WERI-Rb-1 (cell line): ENCODE results near the gene MAPK14.

Source experiments
- DNase-seq: peaks from one replicate; pipeline ENCODE4 v3.0.0-alpha.2; 2020
- H3K27ac ChIP-seq: fragments of 250-450 bp; sonication (Bioruptor Pico); 2 replicates; pipeline ENCODE4 v1.5.1; 2020; ENCODE audit warnings: mild to moderate bottlenecking, moderate library complexity
- H3K27me3 ChIP-seq: fragments of 250-450 bp; sonication (Bioruptor Pico); 2 replicates; pipeline ENCODE4 v1.5.1; 2021; ENCODE audit warnings: mild to moderate bottlenecking, low read depth, moderate library complexity; ENCODE audit not compliant: insufficient read depth, severe bottlenecking
- H3K36me3 ChIP-seq: fragments of 250-450 bp; sonication (Bioruptor Pico); 2 replicates; pipeline ENCODE4 v1.5.1; 2020; ENCODE audit warnings: mild to moderate bottlenecking, moderate library complexity
- H3K4me3 ChIP-seq: 2 replicates; pipeline ENCODE4 v1.5.1; 2011; ENCODE audit warnings: low read depth, mild to moderate bottlenecking, control low read depth, low read length
- H3K9me3 ChIP-seq: fragments of 250-450 bp; sonication (Bioruptor Pico); 2 replicates; pipeline ENCODE4 v1.5.1; 2021; ENCODE audit warnings: mild to moderate bottlenecking, moderate library complexity; ENCODE audit not compliant: severe bottlenecking
- TF ChIP-seq, protein P1 (sequence below): IDR thresholded peaks from 2 replicates; pipeline ENCODE4 v1.5.1; 2011; ENCODE audit warnings: low read depth, mild to moderate bottlenecking, control low read depth, inconsistent platforms, low read length

Gene MAPK14

DNA sequence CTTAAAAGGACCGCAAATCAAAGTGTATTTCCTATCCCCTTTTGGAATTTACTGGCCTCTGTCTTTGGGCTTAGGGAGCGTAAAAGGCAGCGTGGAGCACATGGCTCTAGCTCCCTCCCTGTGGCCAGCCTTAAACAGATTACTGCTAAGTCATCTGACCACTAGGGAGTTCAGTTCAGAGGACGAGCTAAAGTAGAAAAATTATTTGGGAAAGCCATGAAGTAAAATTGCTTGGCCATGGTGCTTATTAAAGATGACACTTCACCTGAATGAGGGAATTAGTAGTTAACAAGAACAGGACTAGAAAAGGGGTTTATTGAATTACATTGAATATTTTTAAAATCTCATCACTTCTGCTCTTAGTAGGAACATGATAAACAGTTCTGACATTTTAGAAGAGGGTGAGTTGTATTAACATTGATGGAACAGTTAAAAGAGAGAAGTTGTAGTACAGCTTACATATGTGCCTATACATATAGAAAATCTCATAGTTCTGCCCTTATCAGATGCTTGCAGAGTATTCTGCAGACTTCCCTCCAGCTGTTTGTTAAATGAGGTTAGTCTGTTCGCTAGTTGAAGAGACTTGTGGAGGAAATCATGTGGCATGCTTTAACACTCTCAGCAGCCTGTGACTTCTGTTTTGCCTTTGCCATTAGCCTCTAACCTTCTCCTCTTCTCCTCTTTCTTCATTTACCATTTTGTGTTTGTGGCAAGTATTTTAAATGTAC lies 71.5 kb downstream of the MAPK14 start:
- H3K4me3 ChIP-seq, result no peak overlapping the region
- peaks cover 2% of the 10 kb centered on the region for H3K9me3 ChIP-seq
- DNase-seq, result peak; percentile 78
- no peaks in the 10 kb centered on the region for H3K27me3 ChIP-seq
- H3K27ac ChIP-seq, result peak overlapping the region; percentile 45
- TF ChIP-seq, protein P1, sequence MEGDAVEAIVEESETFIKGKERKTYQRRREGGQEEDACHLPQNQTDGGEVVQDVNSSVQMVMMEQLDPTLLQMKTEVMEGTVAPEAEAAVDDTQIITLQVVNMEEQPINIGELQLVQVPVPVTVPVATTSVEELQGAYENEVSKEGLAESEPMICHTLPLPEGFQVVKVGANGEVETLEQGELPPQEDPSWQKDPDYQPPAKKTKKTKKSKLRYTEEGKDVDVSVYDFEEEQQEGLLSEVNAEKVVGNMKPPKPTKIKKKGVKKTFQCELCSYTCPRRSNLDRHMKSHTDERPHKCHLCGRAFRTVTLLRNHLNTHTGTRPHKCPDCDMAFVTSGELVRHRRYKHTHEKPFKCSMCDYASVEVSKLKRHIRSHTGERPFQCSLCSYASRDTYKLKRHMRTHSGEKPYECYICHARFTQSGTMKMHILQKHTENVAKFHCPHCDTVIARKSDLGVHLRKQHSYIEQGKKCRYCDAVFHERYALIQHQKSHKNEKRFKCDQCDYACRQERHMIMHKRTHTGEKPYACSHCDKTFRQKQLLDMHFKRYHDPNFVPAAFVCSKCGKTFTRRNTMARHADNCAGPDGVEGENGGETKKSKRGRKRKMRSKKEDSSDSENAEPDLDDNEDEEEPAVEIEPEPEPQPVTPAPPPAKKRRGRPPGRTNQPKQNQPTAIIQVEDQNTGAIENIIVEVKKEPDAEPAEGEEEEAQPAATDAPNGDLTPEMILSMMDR, result no peak
- H3K36me3 ChIP-seq, result peaks cover 17% of the 10 kb centered on the region

DNA sequence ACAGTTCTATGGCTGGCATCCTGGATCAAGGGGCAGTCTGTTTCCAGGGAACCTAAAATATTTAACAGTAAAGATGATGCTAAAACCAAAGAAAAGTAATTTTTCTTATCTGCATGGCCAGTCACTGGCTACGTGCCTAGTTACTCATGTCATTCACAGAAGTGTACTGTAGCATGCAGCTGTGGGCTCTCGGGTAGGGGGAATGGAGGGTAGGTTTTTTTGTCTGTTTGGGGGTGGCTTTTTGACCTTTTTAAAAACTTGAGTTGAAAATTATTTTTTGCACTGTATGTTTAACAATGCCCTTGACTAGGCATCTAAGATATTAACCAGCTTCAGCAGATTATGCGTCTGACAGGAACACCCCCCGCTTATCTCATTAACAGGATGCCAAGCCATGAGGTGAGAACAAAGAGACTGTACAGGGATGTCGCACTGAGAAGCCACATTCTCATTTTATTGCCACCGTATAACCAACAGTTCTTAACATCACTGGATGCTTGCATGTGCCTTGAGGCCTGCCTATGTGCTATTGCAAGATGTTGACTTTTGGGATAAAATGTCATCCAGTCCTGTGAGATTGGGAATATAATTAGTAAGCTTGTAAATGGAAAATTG lies 72.4 kb downstream of the MAPK14 start:
- Histone ChIP-seq H3K36me3 (peaks cover 17% of the 10 kb centered on the region), H3K9me3 (peaks cover 2% of the 10 kb centered on the region), H3K27me3 (no peaks in the 10 kb centered on the region), H3K4me3 (no peak overlapping the region), H3K27ac (peak overlapping the region; percentile 45)
- TF ChIP-seq, protein P1, result no peak
- DNase-seq, result peak; percentile 71

DNA sequence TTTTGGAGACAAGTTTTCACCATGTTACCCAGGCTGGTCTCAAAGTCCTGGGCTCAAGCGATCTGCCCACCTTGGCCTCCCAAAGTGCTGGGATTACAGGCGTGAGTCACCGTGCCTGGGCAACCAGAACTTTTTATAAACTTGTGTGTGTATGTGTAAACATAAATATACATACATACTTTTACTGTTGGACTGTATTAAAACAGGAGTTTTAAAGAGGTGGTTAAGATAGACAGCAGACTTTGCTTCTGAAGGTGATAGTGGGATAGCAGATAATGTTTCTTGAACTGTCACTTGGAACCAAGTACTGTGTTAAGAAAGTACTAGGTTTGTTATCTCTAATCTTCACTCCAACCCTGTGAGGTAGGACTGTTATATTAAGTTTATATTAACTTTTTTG lies 74.1 kb downstream of the MAPK14 start:
- peaks cover 2% of the 10 kb centered on the region for H3K9me3 ChIP-seq
- peaks cover 17% of the 10 kb centered on the region for H3K36me3 ChIP-seq
- DNase-seq, result no peak
- no peak overlapping the region for H3K27ac ChIP-seq
- H3K4me3 ChIP-seq, result no peak overlapping the region
- no peaks in the 10 kb centered on the region for H3K27me3 ChIP-seq
- TF ChIP-seq, protein P1, result no peak

DNA sequence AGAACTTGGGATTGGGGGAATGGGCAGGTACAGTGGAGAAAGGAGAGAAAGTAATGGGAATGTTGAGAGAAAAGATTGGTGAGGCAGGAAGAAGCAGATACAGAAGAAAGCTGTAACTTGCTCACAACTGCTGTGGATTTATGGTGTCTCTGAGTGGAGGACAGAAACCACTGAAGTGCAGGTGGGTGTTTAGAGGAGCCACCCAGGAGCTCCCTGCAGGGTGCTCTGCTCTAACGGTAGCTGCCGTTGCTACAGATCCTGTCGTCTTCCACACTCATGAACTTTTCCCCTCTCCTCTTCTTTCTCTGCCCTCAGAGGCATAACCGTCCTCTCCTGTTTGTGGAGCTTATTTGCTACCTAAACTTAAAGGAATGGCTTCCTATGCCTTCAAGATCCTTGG lies 75.2 kb downstream of the MAPK14 start:
- Histone ChIP-seq H3K27me3 (no peaks in the 10 kb centered on the region), H3K4me3 (no peak overlapping the region), H3K27ac (peak overlapping the region; percentile 81; the same call in 1 of the 2 replicates), H3K9me3 (peaks cover 2% of the 10 kb centered on the region), H3K36me3 (peaks cover 22% of the 10 kb centered on the region)
- TF ChIP-seq, protein P1, result no peak
- DNase-seq, result no peak

DNA sequence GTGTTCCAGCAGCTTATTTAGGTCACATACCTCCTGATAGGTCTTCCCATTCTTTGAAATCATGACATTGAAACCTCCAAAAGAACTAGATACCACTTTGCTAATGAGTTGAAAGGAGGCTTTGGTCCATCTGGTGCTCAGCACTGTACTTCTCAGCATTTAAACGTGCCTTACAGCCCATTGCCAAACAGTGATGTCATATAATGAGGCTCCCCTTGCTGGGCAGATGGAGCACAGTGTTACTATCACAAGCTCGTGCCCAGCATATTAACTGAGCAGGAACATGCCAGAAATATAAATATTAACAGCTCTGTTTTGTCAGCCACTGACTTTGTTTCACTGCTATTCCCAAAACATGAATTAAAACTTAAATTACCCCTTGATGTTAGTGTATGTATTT lies 77.2 kb downstream of the MAPK14 start:
- TF ChIP-seq, protein P1, result no peak
- no peaks in the 10 kb centered on the region for H3K27me3 ChIP-seq
- no peak overlapping the region for H3K4me3 ChIP-seq
- peak; percentile 87 for DNase-seq
- H3K27ac ChIP-seq, result peak overlapping the region; percentile 81
- peaks cover 38% of the 10 kb centered on the region for H3K36me3 ChIP-seq
- peaks cover 2% of the 10 kb centered on the region for H3K9me3 ChIP-seq
